Measurements from ENCODE around the gene PAQR4.

PAQR4 gene

GRCh38 chr16:2946649-2947048 lies 22.5 kb upstream of the PAQR4 start:
- FAIRE-seq, result no peak

- no peak for FAIRE-seq
Observed at GRCh38 chr16:2948807-2949704, 20.1 kb upstream of the PAQR4 start.

- FAIRE-seq, result no peak
Observed at GRCh38 chr16:2949705-2950352, 19.3 kb upstream of the PAQR4 start.

- no peak for FAIRE-seq
Observed at GRCh38 chr16:2950353-2950724, 18.8 kb upstream of the PAQR4 start.

GRCh38 chr16:2950773-2951172 lies 18.4 kb upstream of the PAQR4 start:
- FAIRE-seq, result no peak

GRCh38 chr16:2952679-2953078 lies 16.5 kb upstream of the PAQR4 start:
- no peak for FAIRE-seq

GRCh38 chr16:2953706-2954627 lies 15.2 kb upstream of the PAQR4 start:
- FAIRE-seq, result no peak

GRCh38 chr16:2954656-2955381 lies 14.3 kb upstream of the PAQR4 start:
- FAIRE-seq, result no peak

GRCh38 chr16:2955438-2955778 lies 13.7 kb upstream of the PAQR4 start:
- FAIRE-seq, result no peak

GRCh38 chr16:2955779-2956578 lies 13.2 kb upstream of the PAQR4 start:
- FAIRE-seq, result no peak

GRCh38 chr16:2956579-2956956 lies 12.6 kb upstream of the PAQR4 start:
- FAIRE-seq, result no peak

- no peak for FAIRE-seq
Observed at GRCh38 chr16:2959206-2959605, 9.9 kb upstream of the PAQR4 start.

GRCh38 chr16:2960183-2961010 lies 8.8 kb upstream of the PAQR4 start:
- no peak for FAIRE-seq

- no peak for FAIRE-seq
Observed at GRCh38 chr16:2962334-2963073, 6.6 kb upstream of the PAQR4 start.

- no peak for FAIRE-seq
Observed at GRCh38 chr16:2963074-2963722, 6.0 kb upstream of the PAQR4 start.

GRCh38 chr16:2963723-2964474 lies 5.2 kb upstream of the PAQR4 start, which contains the start of gene KREMEN2:
TSS of gene KREMEN2 (plus strand) at chr16:2964275. CDS start at chr16:2964521, 246 bp downstream.
- FAIRE-seq, result no peak

- no peak for FAIRE-seq
Observed at GRCh38 chr16:2964475-2965336, 4.4 kb upstream of the PAQR4 start.

Data from colon (tissue), 2 donors.